HG02970 (cell line): Measurements from ENCODE around the gene KDM4B.

Experiments used
- ATAC-seq: cut with Tn5 transposase; IDR thresholded peaks from one replicate; pipeline ENCODE4 v1.9.1; 2021; ENCODE audit warnings: mild to moderate bottlenecking, moderate library complexity, moderate number of reproducible peaks; ENCODE audit not compliant: unreplicated experiment, low FRiP score

The KDM4B gene

GRCh38 chr19:5130371-5131030, 161.6 kb downstream of the KDM4B start:
- peak; percentile 43 for ATAC-seq

- ATAC-seq: peak; percentile 44
Observed at GRCh38 chr19:5131031-5131505, 162.2 kb downstream of the KDM4B start.

- ATAC-seq: no peak
Observed at GRCh38 chr19:5131506-5132205, 162.7 kb downstream of the KDM4B start.

GRCh38 chr19:5132206-5132560, 163.3 kb downstream of the KDM4B start:
- ATAC-seq: no peak

GRCh38 chr19:5132698-5133651, 164.1 kb downstream of the KDM4B start:
- no peak for ATAC-seq

GRCh38 chr19:5133986-5134595, 165.2 kb downstream of the KDM4B start:
- no peak for ATAC-seq

GRCh38 chr19:5134691-5135090, 165.8 kb downstream of the KDM4B start:
- ATAC-seq: no peak

GRCh38 chr19:5136073-5136855, 167.4 kb downstream of the KDM4B start:
- ATAC-seq: no peak

- ATAC-seq: no peak
Observed at GRCh38 chr19:5137114-5137513, 168.2 kb downstream of the KDM4B start.

GRCh38 chr19:5137571-5138124, 168.7 kb downstream of the KDM4B start:
- no peak for ATAC-seq

- no peak for ATAC-seq
Observed at GRCh38 chr19:5138606-5139582, 170.0 kb downstream of the KDM4B start.

- ATAC-seq: no peak
Observed at GRCh38 chr19:5139583-5140325, 170.8 kb downstream of the KDM4B start.

- no peak for ATAC-seq
Observed at GRCh38 chr19:5141129-5141849, 172.4 kb downstream of the KDM4B start.

- ATAC-seq: no peak
Observed at GRCh38 chr19:5141850-5142724, 173.2 kb downstream of the KDM4B start.

GRCh38 chr19:5142725-5143097, 173.8 kb downstream of the KDM4B start:
- no peak for ATAC-seq
